GM12801 (cell line): Measurements from ENCODE around the gene HBQ1.

Experiments
- CTCF ChIP-seq: IDR thresholded peaks from one replicate; pipeline ENCODE4 v1.5.1; 2011; ENCODE audit warnings: control low read depth; ENCODE audit not compliant: insufficient read length; ENCODE audit errors: extremely low read depth

HBQ1 gene

GRCh38 chr16:180101-180675 lies at the start of gene HBQ1:
HBQ1 (plus strand) TSS chr16:180459; CDS start chr16:180487, 28 bp downstream.
- TF ChIP-seq CTCF: no peak

- TF ChIP-seq CTCF: no peak
Observed at GRCh38 chr16:130533-131173, 49.6 kb upstream of the HBQ1 start.

- no peak for TF ChIP-seq CTCF
Observed at GRCh38 chr16:132120-132519, 48.1 kb upstream of the HBQ1 start.

GRCh38 chr16:133716-134115 lies 46.5 kb upstream of the HBQ1 start:
- TF ChIP-seq CTCF: no peak

GRCh38 chr16:138049-138417 lies 42.2 kb upstream of the HBQ1 start:
- TF ChIP-seq CTCF: no peak

- TF ChIP-seq CTCF: no peak
Observed at GRCh38 chr16:140175-140857, 39.9 kb upstream of the HBQ1 start.

- TF ChIP-seq CTCF: no peak
Observed at GRCh38 chr16:142405-142967, 37.8 kb upstream of the HBQ1 start.
